Cardiac fibroblast (primary cell): ENCODE measurements around the gene USF3.

Experiments used
- DNase-seq, 2 donors: peaks; one replicate each; pipeline versions ENCODE4 v3.0.0 to v3.0.0-alpha.2; 2010; ENCODE audit warnings: low read depth in 2 of 2
- H3K4me3 ChIP-seq, 2 donors: replicated peaks in 1 of 2; 1 replicate in 1 of 2; 2 replicates in 1 of 2; pipeline ENCODE4 v1.5.1; 2011; ENCODE audit warnings: low read depth in 2 of 2, low read length in 2 of 2, mild to moderate bottlenecking in 2 of 2, moderate library complexity in 1 of 2
- CTCF ChIP-seq: IDR thresholded peaks from one replicate; pipeline ENCODE4 v1.5.1; 2011; ENCODE audit warnings: low read depth, mild to moderate bottlenecking, low read length, inconsistent platforms

USF3 gene

GRCh38 chr3:113620091-113620490, 76.4 kb downstream of the USF3 start:
- no peak for DNase-seq
- TF ChIP-seq CTCF = no peak
- H3K4me3 ChIP-seq = no peak overlapping the region

- no peak overlapping the region for H3K4me3 ChIP-seq
- no peak for TF ChIP-seq CTCF
- no peak for DNase-seq
Measured at GRCh38 chr3:113617726-113618125, 78.7 kb downstream of the USF3 start.

- H3K4me3 ChIP-seq = no peak overlapping the region
Measured at GRCh38 chr3:113615976-113616375, 80.5 kb downstream of the USF3 start.

GRCh38 chr3:113614402-113614801, 82.0 kb downstream of the USF3 start:
- DNase-seq = peak in 1 of 2 donors; percentile 6
- no peak for TF ChIP-seq CTCF

More at GRCh38 chr3:113615976-113616375, 80.5 kb downstream of the USF3 start:
- DNase-seq = peak; percentile 5 to 33
- TF ChIP-seq CTCF = no peak

GRCh38 chr3:113607219-113607596, 89.2 kb downstream of the USF3 start:
- no peak for TF ChIP-seq CTCF
- no peak for DNase-seq

More at GRCh38 chr3:113614402-113614801, 82.0 kb downstream of the USF3 start:
- no peak overlapping the region for H3K4me3 ChIP-seq

GRCh38 chr3:113606539-113607218, 89.8 kb downstream of the USF3 start:
- TF ChIP-seq CTCF = no peak
- DNase-seq = no peak
- H3K4me3 ChIP-seq = no peak overlapping the region

More at GRCh38 chr3:113607219-113607596, 89.2 kb downstream of the USF3 start:
- H3K4me3 ChIP-seq = no peak overlapping the region

GRCh38 chr3:113602836-113603235, 93.6 kb downstream of the USF3 start:
- H3K4me3 ChIP-seq = no peak overlapping the region
- TF ChIP-seq CTCF = no peak
- no peak for DNase-seq
